Muscle of leg (tissue), 11 donors: ENCODE results near the gene MANEA. TPM values are rescaled to one million over a fixed set of nuclear protein-coding genes. Genes with fewer than 3 reads are reported as not detected.
A peak's percentile ranks its signal among the peaks of the same experiment; 100 is the strongest.

Experiments used
- DNase-seq: peaks from one replicate; pipeline ENCODE4 v3.0.0; 2013
- H3K27ac ChIP-seq: one replicate; pipeline ENCODE4 v1.5.1; 2013; ENCODE audit warnings: mild to moderate bottlenecking, low read length, control low read depth
- H3K27me3 ChIP-seq: one replicate; pipeline ENCODE4 v1.6.1; 2013; ENCODE audit warnings: low read length; ENCODE audit not compliant: control insufficient read depth, insufficient read depth
- H3K36me3 ChIP-seq: one replicate; pipeline ENCODE4 v1.6.1; 2013; ENCODE audit warnings: low read length; ENCODE audit not compliant: control insufficient read depth, insufficient read depth
- H3K4me1 ChIP-seq: one replicate; pipeline ENCODE4 v1.6.1; 2013; ENCODE audit warnings: low read length; ENCODE audit not compliant: control insufficient read depth, insufficient read depth
- H3K4me3 ChIP-seq: one replicate; pipeline ENCODE4 v1.5.1; 2013; ENCODE audit warnings: low read length, control low read depth
- H3K9me3 ChIP-seq: replicated peaks from 2 replicates; pipeline ENCODE4 v1.6.1; 2013; ENCODE audit warnings: low read depth, low read length; ENCODE audit not compliant: control insufficient read depth
- WGBS: methylation state at CpG from one replicate; pipeline ENCODE4 v1.1.5; 2013; ENCODE audit warnings: missing lambda C conversion rate; ENCODE audit not compliant: insufficient coverage; 5-methylcytosine and 5-hydroxymethylcytosine counted together
- polyA plus RNA-seq, 8 donors: library from polyadenylated mRNA; unstranded; fragments of 120-200 nt; gene quantifications; one replicate each; pipeline versions ENCODE4 v1.2.1 to v1.2.3, GENCODE V29; 2013; ENCODE audit warnings: inconsistent platforms in 1 of 8, low replicate concordance in 1 of 8; ENCODE audit not compliant: insufficient read length in 8 of 8, insufficient read depth in 1 of 8
- total RNA-seq: library from RNA; stranded (reverse); fragments of 120-200 nt; gene quantifications from one replicate; pipeline ENCODE4 v1.2.4, GENCODE V29; 2013

MANEA gene
- total and polyA plus RNA-seq, 9 donors = 7.3 to 15.4 (median 10.1) TPM

- Histone ChIP-seq H3K4me1 (no peaks in the 10 kb centered on the region), H3K27ac (no peak overlapping the region), H3K4me3 (no peak overlapping the region), H3K27me3 (no peaks in the 10 kb centered on the region), H3K36me3 (no peaks in the 10 kb centered on the region), H3K9me3 (no peaks in the 10 kb centered on the region)
- DNase-seq = peak; percentile 1
- WGBS = no CpG with 5 or more reads among the region's 2 CpGs
Measured at GRCh38 chr6:95629551-95629950, 52.2 kb downstream of the MANEA start.

DNA sequence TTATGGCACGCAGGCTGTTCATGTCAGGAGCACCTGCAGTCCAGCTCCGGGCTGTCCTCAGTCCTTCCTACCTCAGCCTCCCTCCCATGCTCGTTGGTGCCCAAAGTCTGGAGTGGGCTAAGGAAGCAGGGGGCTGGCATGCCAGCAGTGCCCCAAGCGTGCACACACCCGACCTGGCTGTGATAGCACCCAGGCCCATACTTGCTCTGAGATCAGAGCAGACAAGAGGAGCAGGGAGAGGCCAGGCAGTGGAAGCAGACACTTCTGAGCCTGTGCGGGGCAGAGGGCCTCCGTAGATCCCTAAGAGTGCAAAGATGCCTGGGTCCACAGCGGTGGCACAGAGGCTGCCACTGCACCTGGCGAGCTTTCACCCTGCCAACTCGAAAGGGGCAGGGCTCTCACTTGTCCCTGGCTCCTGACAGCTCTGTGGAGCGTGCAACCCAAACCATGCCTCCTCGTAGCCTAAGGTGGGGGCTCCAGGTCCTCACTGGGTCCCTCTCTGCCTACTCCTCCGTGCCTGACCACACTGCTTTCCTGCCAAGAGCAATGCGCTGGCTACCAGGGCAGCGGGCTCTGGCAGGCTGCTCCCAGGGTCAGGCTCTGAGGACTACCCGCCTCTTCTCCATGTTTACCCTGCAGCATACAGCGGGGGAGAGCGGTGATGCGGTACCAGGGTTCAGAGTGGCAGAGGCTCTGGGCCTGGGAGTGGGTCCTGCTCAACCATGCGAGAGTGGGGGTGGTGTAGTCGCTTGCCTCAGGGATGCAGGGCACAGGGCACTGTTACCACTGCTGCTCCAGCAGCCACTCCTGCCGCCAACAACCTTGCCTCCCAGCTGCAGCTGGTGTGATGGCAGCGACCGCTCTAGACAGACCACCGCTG, 59.5 kb downstream of the MANEA start:
- 88% methylated on average over 22 of the region's 25 CpGs for WGBS
- Histone ChIP-seq H3K4me3 (no peak overlapping the region), H3K36me3 (no peaks in the 10 kb centered on the region), H3K4me1 (no peaks in the 10 kb centered on the region), H3K9me3 (no peaks in the 10 kb centered on the region), H3K27me3 (no peaks in the 10 kb centered on the region), H3K27ac (no peak overlapping the region)
- no peak for DNase-seq

- H3K27ac ChIP-seq = no peak overlapping the region
- no CpG with 5 or more reads among the region's 2 CpGs for WGBS
- no peaks in the 10 kb centered on the region for H3K4me1 ChIP-seq
- no peaks in the 10 kb centered on the region for H3K36me3 ChIP-seq
- H3K27me3 ChIP-seq = no peaks in the 10 kb centered on the region
- DNase-seq = no peak
- H3K9me3 ChIP-seq = peaks cover 5% of the 10 kb centered on the region
- H3K4me3 ChIP-seq = no peak overlapping the region
Measured at GRCh38 chr6:95648636-95649035, 71.3 kb downstream of the MANEA start.

GRCh38 chr6:95649451-95649850, 72.1 kb downstream of the MANEA start:
- no CpG with 5 or more reads among the region's 1 CpG for WGBS
- Histone ChIP-seq H3K9me3 (peaks cover 2% of the 10 kb centered on the region), H3K36me3 (no peaks in the 10 kb centered on the region), H3K4me3 (no peak overlapping the region), H3K27ac (no peak overlapping the region), H3K4me1 (no peaks in the 10 kb centered on the region), H3K27me3 (no peaks in the 10 kb centered on the region)
- no peak for DNase-seq

GRCh38 chr6:95654176-95654575, 76.8 kb downstream of the MANEA start:
- H3K4me1 ChIP-seq = no peaks in the 10 kb centered on the region
- H3K4me3 ChIP-seq = no peak overlapping the region
- no peaks in the 10 kb centered on the region for H3K36me3 ChIP-seq
- H3K27ac ChIP-seq = no peak overlapping the region
- no peak for DNase-seq
- H3K27me3 ChIP-seq = no peaks in the 10 kb centered on the region
- H3K9me3 ChIP-seq = peaks cover 2% of the 10 kb centered on the region

DNA sequence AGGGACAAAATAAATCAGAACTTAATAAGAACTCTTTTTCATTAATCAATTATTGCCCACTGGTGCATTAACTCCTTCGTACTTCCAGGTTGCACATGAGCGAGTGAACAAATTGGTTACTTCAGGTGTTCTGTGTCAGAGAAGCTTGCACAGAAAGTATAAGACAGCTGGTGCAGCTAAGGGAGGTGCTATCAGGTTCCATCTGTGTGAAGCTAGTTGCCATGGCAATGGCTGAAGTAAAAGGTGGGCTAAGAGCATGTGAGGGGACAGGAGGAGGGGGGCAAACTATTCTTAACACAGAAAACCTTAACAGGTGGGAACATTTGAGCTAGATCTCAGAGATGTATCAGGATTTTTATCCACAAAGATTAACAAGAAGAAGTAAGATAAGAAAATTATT, 81.6 kb downstream of the MANEA start:
- no peak for DNase-seq
- no peak overlapping the region for H3K4me3 ChIP-seq
- H3K27me3 ChIP-seq = no peaks in the 10 kb centered on the region
- H3K9me3 ChIP-seq = no peaks in the 10 kb centered on the region
- H3K36me3 ChIP-seq = no peaks in the 10 kb centered on the region
- WGBS = 0% methylated on average over 1 of the region's 2 CpGs
- no peaks in the 10 kb centered on the region for H3K4me1 ChIP-seq
- no peak overlapping the region for H3K27ac ChIP-seq
